ENCODE measurements around the gene MARCHF3.

The MARCHF3 gene

DNA sequence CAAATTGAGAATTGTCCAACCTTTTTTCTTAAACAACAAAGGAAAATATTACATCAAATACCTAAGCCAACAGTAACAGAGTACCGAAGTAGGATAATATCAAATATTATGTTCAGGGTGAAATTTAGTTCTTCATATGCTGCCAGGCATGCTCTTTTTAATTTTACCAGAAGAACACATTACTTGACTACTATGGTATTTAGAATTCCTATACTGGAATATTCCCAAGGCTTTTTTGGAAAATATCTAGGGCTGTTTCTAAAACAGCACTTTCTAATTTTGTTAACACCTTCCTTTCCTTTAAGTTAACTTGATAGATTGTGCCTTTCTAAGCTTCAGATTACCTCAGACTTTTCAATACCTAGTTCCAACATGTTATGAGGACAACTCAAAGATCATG lies 48.7 kb downstream of the MARCHF3 start:
- no peak for DNase-seq

DNA sequence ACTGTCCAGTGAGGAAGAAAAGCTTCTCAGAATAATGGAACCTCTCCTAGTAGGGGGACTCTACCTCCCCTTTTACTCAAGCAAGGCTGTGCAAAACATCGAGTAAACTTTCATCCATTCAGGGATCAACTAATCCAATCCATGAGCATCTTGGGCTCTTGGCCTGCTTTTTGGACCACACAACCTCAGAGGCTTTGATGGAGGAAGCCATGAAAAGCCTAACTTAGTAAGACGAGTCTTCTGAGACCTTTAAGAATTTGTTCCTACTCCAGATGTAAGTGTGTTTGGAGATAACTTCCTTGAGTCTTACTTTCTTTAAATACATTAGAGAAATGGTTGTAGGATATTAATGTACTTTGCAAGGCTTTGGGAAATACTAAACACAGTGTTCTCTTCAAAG lies 49.1 kb downstream of the MARCHF3 start:
- DNase-seq = no peak

DNA sequence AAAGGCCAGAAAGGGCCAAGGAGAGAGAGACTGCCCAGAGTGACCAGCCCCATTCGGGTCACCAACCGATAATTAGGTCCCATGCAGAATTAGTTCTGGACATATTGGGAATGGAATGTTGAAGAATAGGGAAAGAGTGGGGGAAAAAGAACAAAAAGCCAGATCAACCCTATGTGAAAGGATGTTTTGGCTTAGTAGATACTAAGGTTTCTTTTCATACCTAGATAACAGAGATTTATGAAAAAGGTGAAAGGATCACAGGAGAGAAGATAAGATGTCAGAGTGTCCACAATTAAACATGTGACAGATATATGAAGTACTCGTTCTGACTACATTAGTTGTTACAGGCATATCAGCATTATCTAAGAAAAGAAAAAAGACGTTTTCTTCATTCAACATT lies 52.1 kb downstream of the MARCHF3 start:
- no peak for DNase-seq

DNA sequence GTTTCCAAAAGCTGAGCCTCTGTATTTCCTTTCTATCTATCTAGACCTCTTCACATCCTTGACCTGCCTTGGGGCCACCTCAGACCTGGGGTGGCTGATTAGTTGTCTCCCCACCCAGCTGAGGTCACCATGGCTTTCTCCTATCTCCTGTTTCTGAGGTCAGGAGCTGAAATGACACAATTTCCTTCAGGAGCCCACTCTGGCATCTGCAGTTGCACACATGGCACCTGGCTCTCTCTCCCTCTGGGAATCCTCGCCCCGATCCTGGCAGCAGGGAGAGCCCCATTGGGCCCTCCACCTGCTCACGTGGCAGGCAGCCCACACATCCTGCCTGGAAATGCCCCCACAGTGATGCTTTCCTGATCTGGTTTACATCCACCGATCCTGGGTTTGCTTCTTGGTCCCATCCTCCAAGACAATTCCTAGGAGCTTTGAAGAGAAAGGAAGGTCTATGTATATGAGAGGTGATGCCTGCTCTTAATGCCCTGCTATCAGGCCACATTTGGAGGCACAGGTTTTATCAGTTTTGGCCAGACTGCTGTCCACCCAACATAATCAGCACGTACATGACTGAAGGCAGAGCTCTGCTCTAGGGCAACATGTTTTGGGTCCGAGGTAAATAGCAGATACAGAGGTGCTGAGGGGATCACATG lies 53.7 kb downstream of the MARCHF3 start:
- DNase-seq = peak; percentile 53

DNA sequence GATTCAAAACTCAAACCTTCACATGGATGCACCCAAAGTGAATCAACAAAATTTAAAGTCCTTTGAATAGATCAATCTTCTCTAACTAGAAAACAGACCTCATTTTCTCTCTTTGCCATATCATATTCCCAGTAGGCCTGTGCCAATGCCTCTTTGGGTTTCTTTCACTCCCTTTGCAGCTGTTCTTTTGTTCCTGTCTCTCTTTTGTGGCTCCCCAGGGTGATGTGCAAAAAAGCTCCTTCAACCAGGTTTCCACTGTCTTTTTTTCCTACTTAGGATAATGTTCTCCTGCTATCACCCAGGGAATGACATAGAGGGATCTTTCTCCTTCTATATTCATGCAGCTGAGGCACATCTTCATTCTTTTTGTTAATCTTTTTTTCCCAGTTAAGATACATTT lies 54.6 kb downstream of the MARCHF3 start:
- DNase-seq = peak; percentile 73

DNA sequence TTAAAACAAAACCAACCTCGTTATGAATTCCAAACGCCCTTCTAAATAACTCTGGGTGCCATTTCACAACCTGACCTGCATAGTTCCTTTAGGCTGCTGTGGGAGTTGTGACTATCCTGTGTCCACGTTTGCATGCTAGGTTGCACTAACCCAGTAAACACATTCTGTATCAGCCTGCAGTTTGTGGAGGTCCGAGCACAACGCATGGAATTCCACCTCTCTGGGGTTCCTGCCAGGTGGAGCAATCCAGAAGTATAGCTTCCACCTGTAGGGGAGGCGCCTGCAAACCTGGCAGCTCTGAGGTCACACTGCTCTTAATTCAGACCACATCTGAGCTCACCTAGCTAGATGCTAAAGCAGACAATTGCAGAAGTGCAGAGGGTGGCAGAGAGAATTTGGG lies 57.2 kb downstream of the MARCHF3 start:
- DNase-seq = no peak

DNA sequence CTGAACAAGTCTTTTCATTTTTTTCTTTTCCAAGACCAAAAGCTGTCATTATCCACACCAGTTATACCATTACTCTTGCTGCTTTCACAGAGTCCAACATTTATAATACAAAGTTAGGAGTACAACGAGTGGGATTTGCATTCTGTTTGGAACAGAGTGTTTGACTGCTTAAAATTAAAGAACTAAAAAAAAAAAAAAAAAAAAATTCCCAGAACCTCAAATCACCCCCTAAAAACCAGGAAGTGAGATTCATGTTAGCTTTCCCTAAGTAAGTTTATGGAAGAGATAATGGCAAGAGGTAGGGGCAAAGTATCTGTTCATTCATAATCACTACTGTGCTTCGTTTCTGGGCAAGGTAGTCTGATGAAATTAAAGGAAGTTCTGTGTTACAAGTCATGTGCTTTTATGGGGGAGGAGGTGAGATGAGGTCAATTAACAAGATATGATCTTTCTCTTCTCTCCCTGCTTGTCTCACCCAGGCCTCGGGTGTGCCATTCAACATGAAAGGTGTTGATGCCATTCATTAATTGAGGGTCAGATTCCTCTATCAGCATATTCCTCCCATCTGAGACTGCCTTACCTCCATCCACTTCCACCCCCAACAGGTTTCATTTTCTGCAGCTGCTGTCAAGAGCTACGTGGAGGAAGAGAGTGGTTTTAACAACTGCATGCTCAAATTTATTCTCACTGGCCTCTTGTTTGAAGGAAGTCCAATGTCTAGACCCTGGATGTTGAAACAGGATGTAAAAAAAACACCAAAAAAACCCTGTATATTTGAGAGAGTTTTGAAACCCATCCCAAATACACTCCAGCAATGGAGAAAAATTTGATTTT lies 58.1 kb downstream of the MARCHF3 start:
- no peak for DNase-seq

DNA sequence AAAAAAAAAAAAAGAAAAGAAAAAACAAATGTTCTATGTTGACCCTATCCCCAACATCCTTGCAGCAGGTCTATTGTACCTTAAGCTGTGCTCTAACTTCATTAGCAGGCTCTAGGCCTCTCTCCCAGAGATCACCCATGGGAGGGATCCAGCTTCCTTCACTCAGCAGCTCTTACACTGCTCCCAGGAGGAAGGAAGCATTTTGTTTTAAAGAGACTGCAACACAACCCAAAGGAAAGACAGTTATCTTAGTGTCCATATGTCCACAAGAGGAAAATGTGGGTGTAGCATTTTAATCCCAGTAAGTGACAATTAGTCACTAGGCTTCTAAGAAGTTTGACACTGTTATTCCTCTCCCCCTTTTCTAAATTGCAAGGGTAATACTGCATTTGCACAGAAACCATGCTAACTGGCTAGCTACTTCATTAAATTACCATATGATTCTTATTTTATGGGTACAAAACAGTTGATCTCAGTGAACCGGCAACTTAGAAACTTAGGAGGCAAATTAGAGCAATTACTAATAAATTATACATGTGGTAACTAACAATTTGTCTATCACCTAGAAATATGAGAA lies 58.8 kb downstream of the MARCHF3 start:
- DNase-seq = no peak

DNA sequence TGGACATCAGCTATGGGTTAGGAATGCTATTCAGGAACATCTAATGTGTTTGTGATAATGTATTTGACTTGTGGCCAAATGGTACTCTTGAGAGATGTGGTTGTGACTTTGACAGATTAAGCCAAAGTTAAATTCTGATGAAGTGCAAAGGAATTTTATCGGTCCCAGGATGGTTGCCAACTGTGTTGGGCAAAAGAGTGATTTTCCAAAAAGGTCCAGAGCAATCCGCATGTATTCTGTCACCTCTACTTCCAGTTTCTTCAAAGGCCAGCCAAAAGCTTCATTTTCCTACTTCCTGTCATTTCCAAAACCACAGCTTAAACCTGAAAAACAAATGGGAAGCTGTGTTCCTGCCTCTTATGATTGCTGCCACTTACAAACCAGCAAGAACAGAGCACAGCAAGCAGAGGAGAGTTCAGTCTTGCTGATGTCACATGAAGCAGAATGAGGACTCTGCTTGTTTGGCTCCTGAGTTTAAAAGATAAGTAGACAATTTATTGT lies 59.8 kb downstream of the MARCHF3 start:
- DNase-seq = no peak

DNA sequence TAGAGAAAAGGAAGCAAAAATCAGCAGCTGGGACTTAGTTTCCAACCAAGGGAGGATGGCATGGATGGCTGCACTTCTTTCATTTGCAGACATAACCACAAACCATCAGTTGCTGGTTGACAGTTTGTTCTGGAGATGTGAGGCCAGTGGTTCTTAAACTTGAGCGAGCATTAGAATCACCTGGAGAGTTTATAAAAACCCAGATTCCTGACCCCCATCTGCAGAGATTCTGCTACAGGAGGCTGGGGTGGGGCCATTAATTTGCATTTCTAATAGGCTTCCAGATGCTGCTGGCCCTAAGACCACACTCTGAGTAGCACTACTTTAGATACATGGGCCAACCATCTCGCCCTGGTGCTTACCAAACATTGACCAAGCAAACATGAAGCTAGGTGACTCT lies 60.8 kb downstream of the MARCHF3 start:
- no peak for DNase-seq

DNA sequence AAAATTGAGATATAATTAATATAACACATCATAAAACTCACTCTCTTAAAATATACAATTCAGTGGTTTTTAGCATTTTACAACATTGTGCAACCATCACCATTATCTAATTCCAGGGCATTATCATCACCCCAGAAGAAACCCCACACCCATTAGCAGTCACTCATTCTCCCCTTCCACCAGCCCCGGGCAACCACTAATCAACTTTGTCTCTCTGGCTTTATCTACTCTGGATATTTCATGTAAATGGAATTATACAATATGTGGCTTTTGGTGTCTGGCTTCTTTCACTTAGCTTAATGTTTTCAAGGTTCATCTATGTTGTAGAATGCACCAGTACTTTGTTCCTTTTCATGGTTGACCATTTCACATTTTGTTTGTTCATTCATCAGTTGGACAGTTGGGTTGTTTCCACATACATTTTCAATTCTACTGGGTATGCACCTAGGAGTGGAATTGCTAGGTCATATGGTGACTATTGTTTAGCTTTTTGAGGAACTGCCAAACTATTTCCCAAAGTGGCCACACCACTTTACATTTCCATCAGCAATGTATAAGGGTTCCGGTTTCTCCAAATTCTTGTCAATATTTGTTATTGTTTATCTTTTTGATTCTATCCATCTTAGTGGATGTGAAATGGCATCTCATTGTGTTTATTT lies 62.4 kb downstream of the MARCHF3 start:
- DNase-seq = no peak

DNA sequence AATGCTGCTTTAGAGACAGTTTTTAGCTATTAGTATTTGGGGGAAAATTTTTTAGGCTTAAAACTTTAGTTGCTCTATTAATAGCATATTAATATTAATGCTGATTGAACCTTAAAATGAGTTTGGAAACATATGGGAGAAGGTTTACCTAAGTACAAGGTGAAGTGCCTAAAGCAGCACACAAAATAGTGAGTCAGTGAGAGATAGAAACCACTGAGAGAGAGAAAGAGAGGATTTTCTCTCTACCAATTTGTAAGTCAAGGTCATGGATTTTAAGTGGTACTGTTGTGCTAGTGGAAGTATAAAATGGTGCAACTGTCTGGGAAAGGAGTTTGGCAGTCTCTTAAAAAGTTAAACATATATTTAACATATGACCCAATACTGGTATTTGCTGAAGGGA lies 64.9 kb downstream of the MARCHF3 start:
- DNase-seq = no peak

DNA sequence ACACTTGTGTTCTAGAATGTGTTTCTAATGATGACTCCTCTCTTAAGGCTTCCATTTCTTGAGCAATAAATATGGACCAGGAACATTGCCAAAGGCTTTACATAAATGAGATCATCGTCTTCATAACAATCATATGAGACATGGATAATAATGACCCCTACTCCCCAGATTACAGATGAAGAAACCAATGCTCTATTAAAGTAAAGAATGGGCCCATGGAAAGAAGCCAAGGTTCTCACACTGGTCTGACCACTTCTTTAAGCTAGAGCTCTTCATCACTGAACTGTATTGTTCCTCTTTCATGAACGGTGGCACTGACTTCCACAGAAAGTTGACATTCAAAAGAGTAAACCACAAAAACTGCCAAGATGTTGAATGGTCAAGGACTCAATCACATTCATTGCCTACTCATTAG lies 65.3 kb downstream of the MARCHF3 start:
- no peak for DNase-seq

DNA sequence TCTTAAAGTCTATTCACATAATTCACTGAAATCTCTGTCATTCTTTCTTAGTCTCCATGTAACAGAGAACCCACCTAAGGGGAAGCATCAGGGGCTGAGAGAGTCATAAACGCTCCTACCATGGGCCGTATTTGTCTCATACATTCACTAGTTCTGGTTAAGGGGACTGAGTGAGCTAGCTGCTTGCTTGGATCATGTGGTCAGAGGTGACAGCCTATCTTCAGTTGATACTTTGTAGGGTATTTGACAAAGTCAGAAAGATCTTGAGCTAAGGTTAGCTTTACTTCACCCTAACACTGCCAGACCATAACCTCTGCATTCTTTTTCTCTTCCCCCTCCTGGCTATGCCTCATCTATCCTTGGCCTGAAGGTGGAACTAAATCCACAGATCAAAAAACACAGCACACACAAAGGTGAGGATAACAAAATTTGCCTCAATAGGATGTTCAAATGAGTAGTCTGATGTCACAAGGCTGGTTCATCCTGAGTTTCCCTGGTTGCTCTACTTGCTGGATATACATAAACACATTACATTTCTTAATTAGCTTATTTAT lies 66.5 kb downstream of the MARCHF3 start:
- no peak for DNase-seq

DNA sequence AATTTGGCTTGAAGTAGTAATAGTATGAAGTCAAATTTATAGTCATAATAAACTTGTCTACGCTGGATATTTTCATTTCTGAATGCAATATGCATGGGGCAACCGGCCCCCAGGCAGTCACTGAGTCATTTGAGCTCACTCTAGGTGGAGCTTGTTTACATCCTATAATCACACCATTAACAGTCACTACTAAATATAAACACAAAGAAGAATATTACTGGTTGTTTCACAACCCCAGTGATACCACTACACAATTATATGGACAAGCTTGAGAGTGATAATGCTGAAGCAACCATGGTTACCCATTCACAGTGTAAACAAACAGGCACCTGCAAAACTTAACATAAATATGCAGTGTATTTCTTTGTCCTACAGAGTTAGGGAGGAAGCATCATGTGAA lies 68.7 kb downstream of the MARCHF3 start:
- DNase-seq = no peak

DNA sequence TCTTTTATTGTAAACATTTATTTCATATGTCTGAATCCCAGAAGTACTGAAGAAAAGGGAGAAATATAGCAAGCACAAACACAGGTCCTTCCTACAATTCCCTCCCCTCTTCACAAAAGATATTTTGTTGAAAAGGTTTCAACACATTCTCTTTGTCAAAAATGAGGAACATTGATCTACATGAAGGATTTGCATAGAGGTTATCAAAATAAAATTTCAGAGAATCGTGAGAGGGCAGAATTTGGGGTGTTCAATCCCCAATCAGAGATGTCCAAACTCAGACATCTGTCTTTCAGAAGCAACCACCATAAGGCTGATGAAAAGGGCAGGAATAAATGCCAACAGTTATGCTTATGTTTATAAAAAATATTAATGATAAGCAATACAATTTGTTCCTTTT lies 69.2 kb downstream of the MARCHF3 start:
- DNase-seq = no peak

DNA sequence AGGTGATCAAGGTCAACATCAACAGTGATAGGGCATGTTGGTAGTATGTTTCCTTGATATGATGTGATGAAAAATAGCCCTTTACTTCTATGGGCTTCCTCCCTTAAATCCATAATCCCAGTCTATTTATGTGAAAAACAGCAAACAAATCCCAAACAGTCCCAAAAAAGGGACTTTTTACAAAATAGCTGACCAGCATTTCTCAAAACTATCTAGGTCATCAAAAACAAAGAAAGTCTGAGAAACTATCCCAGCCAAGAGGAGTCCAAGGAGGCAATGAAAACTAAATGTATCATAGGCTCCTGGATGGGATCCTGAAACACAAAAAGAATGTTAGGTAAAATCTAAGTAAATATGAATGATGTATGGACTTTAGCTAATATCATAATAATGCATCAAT lies 71.2 kb downstream of the MARCHF3 start:
- no peak for DNase-seq

DNA sequence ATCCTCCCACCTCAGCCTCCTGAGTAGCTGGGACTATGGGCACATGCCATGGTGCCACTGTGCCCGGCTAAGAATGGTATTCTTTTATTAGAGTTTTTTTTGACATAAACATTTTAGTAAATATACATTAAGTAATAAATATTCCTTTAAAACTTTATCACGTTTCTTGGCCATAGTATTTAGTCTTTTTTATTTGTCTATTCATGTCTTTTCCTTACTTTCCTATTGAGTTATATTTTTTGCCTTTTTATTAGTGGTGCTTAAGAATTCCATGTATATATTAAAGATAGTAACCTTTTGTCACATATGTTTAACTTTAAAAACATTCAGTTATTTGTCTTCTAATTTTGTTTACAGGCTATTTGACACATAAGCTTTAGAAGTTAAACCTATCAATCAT lies 73.4 kb downstream of the MARCHF3 start:
- no peak for DNase-seq

DNA sequence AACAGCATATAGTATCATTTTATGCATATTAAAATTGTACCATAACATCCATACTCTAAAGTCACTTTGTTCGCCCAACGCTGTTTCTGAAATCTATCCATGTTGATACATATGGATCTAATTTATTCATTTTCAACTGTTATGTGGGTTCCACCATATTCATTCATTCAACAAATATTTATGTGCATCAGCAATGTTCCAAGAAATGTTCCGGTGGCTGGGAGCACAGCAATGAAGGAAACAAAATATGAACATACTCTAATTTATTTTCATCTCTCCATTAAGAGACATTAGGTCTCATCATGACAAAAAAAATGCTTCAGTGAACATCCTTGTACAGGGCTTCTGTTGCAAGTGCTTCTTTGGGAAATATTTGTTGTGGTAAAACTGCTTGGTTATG lies 75.4 kb downstream of the MARCHF3 start:
- DNase-seq = no peak

DNA sequence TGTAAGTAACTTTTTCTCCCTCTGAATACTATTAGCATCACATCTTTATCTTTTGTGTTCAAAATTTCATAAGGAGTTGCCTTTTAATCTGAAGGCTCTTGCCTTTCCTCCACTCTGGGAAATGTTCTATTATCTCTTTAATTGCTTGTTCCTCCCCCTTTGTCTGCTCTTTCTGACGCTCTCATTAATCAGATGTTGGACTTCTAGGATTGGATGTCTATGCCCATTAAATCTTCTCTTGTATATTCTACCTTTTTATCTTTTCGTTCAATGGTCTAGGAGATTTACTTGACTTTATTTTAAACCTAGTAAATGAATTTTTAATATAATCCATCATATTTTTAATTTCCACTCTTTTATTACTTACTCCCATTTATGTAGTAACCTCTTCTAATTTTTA lies 76.7 kb downstream of the MARCHF3 start:
- DNase-seq = no peak

DNA sequence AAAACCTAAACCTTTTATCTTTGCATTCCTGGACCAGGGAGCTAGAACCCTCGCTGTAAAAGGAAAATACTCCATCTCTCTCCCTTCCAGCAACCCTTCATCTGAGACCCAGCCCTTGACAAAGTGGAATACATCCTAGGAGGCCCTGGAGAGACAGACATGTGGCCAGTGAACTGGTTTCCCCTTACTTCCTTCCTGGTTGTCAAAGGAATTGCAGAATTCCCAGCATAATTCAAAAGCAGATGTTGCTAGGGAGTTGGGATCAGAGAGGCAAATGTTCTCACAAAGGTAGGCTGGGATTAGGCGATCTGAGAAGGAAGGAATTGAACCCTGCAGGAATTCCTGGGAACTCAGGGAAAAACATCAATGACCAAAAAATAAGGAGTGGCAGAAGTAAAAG lies 80.9 kb downstream of the MARCHF3 start:
- no peak for DNase-seq

DNA sequence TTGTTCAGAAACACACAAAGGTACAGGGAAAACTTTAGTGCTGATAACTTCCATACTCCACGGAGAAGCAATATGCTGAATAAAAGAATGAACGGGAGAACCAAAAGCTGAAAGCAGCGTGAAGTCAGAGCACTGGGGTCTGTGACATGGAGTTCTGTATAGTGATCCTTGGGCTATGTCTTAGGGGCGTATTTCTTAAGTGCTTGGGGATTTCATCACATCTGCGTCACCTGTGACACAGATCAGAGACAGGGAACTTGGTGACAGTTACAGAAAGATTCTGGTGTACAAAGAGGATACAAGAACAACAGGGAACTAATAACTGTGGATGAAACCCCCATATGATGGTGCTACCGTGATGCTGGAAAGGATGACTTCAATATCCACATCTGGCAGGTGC lies 81.9 kb downstream of the MARCHF3 start:
- DNase-seq = no peak

DNA sequence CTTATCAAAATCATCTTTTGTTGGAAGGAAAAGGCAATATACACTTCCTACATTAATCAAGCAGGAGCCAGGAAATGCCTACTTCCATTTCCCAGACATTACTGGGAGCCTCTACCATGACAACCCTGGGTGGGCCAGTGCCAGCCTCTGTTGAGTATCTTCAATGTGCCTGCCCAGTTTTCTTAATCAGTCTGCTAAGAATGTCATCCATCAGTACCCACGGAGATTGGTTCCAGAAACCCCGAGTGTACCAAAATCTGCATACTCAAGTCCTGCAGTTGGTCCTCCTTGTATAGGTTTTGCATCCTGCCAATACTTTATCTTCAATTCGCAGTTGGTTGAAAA lies 82.4 kb downstream of the MARCHF3 start:
- no peak for DNase-seq

Measured in NCI-H2171 treated with DMSO at 0.1 percent for 48 hours (cell line).